ENCODE data around the gene OPN1SW.

Gene OPN1SW

DNA sequence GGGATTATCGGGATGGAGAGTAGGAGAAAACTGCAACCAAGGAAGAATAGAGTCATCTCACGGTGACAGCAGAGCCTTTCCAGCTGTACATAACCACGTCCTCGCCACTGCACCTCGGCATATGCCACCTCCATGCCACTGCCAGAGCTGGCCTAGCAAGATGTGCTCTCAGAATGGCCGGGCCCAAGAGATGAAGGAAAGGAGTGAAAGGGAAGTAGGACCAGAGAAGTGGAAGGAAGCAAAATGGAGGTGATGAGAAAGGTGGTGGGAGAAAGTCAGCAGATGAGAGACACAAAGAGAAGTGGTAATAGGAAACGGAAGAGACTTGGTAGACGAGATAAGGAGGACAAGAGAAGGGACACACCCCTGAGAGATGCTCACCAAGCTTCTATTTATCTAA lies 44.4 kb downstream of the OPN1SW start:
- DNase-seq = no peak

DNA sequence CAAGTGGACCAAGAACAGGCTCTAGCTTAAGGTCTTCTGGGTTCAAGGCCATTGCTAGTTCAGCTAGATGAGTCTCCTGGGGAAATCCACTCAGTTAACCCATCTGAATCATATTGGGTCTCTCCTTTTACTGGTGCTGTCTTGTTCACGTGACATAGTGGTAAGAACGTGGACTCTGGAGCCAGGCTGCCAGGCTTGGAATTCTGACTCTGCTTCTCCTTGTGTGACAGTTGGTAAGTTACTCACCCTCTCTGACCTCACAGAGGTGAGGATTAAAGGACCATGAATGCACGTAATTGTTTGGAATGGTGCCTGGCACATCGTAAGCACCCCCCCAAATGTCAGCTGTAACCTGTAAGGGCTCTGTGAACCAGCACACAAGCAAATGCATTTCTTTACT lies 46.1 kb downstream of the OPN1SW start:
- DNase-seq = no peak

DNA sequence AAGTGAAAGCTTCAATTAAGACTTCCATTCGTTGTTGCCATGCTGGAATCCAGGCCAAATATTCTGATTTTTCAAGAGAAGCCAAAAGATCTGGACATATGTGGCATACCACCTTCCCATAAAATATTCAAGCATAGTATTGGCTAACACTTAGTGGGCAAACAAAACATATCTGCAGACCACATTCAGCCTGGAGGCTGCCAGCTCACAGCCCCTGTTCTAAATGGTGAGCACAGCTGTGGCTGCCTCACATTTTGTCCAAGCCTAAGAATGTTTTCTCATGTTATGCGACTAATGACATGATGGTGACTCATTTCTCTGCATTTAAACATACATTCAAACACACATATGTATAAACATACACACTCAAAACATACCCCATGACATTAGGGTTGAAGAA lies 47.0 kb downstream of the OPN1SW start:
- no peak for DNase-seq

DNA sequence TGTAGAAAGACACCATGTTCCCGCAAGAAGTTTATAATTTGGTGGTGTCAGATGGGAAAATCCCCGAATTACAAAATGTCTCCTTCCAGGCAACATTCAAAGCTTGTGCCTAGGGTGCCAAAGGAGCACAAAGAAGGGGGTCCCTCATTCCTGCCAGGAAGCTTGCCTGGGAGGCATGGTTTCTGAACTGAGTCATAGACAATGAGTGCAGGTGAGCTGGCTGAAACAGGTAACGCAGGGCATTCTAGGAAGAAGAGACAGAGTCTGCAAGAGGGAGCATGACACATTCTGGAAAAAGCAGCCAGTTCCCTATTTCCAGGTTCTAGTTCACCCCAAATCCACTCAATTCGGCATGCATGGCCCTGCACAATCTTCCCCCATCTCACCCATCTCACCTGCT lies 48.4 kb downstream of the OPN1SW start:
- DNase-seq = no peak

DNA sequence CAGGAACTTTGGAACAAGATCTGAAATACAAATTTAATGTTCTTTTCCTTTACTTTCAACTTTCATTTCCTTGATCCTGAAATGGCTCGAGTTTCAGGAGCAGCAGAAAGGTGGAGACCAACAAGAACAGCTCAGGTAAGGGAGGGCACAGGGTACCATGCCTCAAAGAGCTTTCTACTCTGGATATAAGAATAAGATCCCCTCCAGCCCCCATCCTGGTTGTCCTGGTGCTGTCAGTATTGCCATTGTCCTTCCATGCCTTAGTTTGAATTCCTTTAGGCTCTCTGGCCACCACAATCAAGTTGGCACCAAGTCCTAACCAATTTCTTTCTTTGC lies 48.9 kb downstream of the OPN1SW start:
- DNase-seq = no peak

DNA sequence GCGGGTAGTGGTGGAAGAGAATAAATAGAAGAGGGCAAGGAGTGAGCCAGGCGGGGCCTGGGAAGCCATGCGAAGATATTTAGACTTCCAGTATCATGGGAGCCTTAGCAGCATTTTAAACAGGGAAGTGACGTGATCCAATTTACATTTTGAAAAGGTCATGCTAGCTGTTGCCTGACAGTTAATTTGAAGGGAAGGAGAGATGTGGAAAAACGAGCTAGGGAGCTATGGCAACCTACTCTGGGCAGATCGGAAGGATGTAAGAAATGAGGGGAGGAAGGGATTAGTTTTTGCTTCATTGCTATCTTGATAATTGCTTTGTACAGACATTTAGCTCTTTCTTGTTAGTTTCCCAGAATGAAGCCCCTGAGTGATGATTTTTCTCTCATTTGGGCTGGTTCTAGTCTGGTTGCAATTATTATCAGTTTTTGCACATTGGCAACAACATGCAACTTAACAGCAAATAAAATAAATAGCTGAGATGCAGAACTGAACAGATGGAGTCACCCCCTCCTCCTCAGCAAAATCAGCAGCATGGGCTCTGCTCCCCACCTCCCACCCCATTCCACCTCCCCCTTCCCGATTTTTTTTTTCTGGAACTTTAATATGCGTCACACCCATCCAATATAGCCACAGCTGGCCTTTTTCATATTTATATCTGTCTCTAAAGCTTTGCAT lies 49.4 kb downstream of the OPN1SW start:
- no peak for DNase-seq

DNA sequence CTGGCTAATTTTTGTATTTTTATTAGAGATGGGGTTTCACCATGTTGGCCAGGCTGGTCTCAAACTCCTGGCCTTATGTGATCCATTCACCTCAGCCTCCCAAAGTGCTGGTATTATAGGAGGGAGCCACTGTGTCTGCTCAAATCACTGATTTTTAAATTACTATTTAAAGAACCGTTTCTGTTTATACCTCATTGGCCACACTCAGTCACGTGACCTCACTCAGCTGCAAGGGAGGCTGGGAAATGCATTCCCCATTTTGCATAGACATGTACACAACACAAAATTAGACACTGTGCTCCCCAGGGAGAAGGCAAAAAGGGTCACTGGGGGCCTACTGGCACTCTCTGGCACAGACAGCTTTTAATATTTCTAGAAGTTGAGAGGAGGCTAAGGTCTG lies 50.1 kb downstream of the OPN1SW start:
- no peak for DNase-seq

DNA sequence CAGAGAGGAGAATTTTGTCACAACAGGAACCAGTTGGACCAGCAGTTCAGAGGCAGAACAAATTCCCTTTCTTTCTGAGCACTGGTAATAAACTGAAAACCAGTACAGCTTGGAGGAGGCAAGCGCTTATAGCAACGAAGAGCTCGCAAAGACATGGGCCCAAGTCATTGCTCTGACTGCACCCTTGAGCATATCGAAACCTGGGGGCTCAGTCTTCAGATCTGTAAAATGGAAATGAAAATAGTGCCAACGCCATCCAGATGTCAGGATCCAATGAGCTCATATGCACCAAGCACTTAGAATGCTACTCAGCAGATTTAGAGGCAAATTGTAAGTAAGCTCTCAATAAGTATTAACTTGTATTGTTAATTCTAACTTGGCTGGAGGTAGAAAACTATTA lies 50.9 kb downstream of the OPN1SW start:
- no peak for DNase-seq

All from NCI-H446 (cell line).